HEK293 (cell line): ENCODE data around the gene LSMEM2.

Experiments used
- ATF2 ChIP-seq: fragments of 450-650 bp; formaldehyde crosslinking; IDR thresholded peaks from 2 replicates; pipeline ENCODE4 v1.5.1; 2016; ENCODE audit warnings: missing biosample characterization, missing genetic modification characterization, low read depth
- BCL6B ChIP-seq: fragments of 450-650 bp; formaldehyde crosslinking; IDR thresholded peaks from 2 replicates; pipeline ENCODE4 v1.5.1; 2017; ENCODE audit warnings: missing biosample characterization, missing genetic modification characterization
- IKZF3 ChIP-seq: fragments of 450-650 bp; IDR thresholded peaks from 2 replicates; pipeline ENCODE4 v1.5.0; 2018; ENCODE audit warnings: missing biosample characterization, mild to moderate bottlenecking, missing genetic modification characterization, moderate library complexity
- KLF1 ChIP-seq: fragments of 450-650 bp; formaldehyde crosslinking; IDR thresholded peaks from 2 replicates; pipeline ENCODE4 v1.5.1; 2016; ENCODE audit warnings: missing biosample characterization, missing genetic modification characterization
- KLF10 ChIP-seq: fragments of 450-650 bp; IDR thresholded peaks from 2 replicates; pipeline ENCODE4 v1.5.1; 2018; ENCODE audit warnings: missing biosample characterization, mild to moderate bottlenecking, missing genetic modification characterization
- MEIS1 ChIP-seq: sonication (generic); formaldehyde crosslinking; IDR thresholded peaks from 2 replicates; pipeline ENCODE4 v1.8.1; 2022; ENCODE audit warnings: missing genetic modification reagents, mild to moderate bottlenecking, borderline replicate concordance
- OVOL3 ChIP-seq: fragments of 450-650 bp; formaldehyde crosslinking; IDR thresholded peaks from 2 replicates; pipeline ENCODE4 v1.5.1; 2016; ENCODE audit warnings: missing biosample characterization, missing genetic modification characterization
- SP7 ChIP-seq: fragments of 450-650 bp; formaldehyde crosslinking; IDR thresholded peaks from 2 replicates; pipeline ENCODE4 v1.5.1; 2016; ENCODE audit warnings: missing biosample characterization, missing genetic modification characterization
- TCF7L2 ChIP-seq: IDR thresholded peaks from 2 replicates; pipeline ENCODE4 v1.6.1; 2011; ENCODE audit warnings: low read depth, mild to moderate bottlenecking, inconsistent platforms, low read length, moderate library complexity, borderline replicate concordance
- YY1 ChIP-seq: fragments of 450-650 bp; formaldehyde crosslinking; IDR thresholded peaks from 2 replicates; pipeline ENCODE4 v1.5.1; 2018; ENCODE audit warnings: missing biosample characterization, missing genetic modification characterization
- ZBTB11 ChIP-seq: fragments of 450-650 bp; formaldehyde crosslinking; conservative IDR thresholded peaks from 2 replicates; pipeline ENCODE4 v1.5.1; 2016; ENCODE audit warnings: low read depth, missing biosample characterization, missing genetic modification characterization
- ZBTB49 ChIP-seq: fragments of 450-650 bp; formaldehyde crosslinking; IDR thresholded peaks from 2 replicates; pipeline ENCODE4 v1.5.1; 2016; ENCODE audit warnings: missing biosample characterization, missing genetic modification characterization, low read depth
- ZFP37 ChIP-seq: fragments of 450-650 bp; formaldehyde crosslinking; IDR thresholded peaks from 2 replicates; pipeline ENCODE4 v1.5.1; 2016; ENCODE audit warnings: missing biosample characterization, missing genetic modification characterization
- ZFP69B ChIP-seq: fragments of 450-650 bp; formaldehyde crosslinking; IDR thresholded peaks from 2 replicates; pipeline ENCODE4 v1.5.1; 2016; ENCODE audit warnings: missing biosample characterization, missing genetic modification characterization
- ZNF10 ChIP-seq: fragments of 450-650 bp; formaldehyde crosslinking; IDR thresholded peaks from 2 replicates; pipeline ENCODE4 v1.5.1; 2017; ENCODE audit warnings: missing biosample characterization, missing genetic modification characterization
- ZNF121 ChIP-seq: fragments of 450-650 bp; formaldehyde crosslinking; IDR thresholded peaks from 2 replicates; pipeline ENCODE4 v1.5.1; 2016; ENCODE audit warnings: missing biosample characterization, missing genetic modification characterization
- ZNF16 ChIP-seq: fragments of 450-650 bp; formaldehyde crosslinking; IDR thresholded peaks from 2 replicates; pipeline ENCODE4 v1.5.1; 2016; ENCODE audit warnings: low read depth, missing biosample characterization, missing genetic modification characterization
- ZNF202 ChIP-seq: fragments of 450-650 bp; formaldehyde crosslinking; IDR thresholded peaks from 2 replicates; pipeline ENCODE4 v1.5.1; 2016; ENCODE audit warnings: missing biosample characterization, missing genetic modification characterization, borderline replicate concordance
- ZNF223 ChIP-seq: fragments of 450-650 bp; formaldehyde crosslinking; IDR thresholded peaks from 2 replicates; pipeline ENCODE4 v1.5.1; 2016; ENCODE audit warnings: missing biosample characterization, missing genetic modification characterization
- ZNF266 ChIP-seq: fragments of 450-650 bp; formaldehyde crosslinking; IDR thresholded peaks from 2 replicates; pipeline ENCODE4 v1.5.1; 2016; ENCODE audit warnings: missing biosample characterization, missing genetic modification characterization, low read depth
- ZNF311 ChIP-seq: fragments of 450-650 bp; formaldehyde crosslinking; IDR thresholded peaks from 2 replicates; pipeline ENCODE4 v1.5.1; 2017; ENCODE audit warnings: missing biosample characterization, missing genetic modification characterization, borderline replicate concordance
- ZNF354C ChIP-seq: fragments of 450-650 bp; formaldehyde crosslinking; IDR thresholded peaks from 2 replicates; pipeline ENCODE4 v1.5.1; 2016; ENCODE audit warnings: missing biosample characterization, missing genetic modification characterization, low read depth, borderline replicate concordance
- ZNF423 ChIP-seq: fragments of 450-650 bp; formaldehyde crosslinking; IDR thresholded peaks from 2 replicates; pipeline ENCODE4 v1.5.1; 2016; ENCODE audit warnings: missing biosample characterization, missing genetic modification characterization
- ZNF501 ChIP-seq: fragments of 450-650 bp; formaldehyde crosslinking; IDR thresholded peaks from 2 replicates; pipeline ENCODE4 v1.5.1; 2016; ENCODE audit warnings: missing biosample characterization, missing genetic modification characterization
- ZNF510 ChIP-seq: fragments of 450-650 bp; formaldehyde crosslinking; IDR thresholded peaks from 2 replicates; pipeline ENCODE4 v1.5.1; 2018; ENCODE audit warnings: mild to moderate bottlenecking, missing genetic modification characterization, missing biosample characterization; ENCODE audit not compliant: insufficient replicate concordance
- ZNF521 ChIP-seq: fragments of 450-650 bp; formaldehyde crosslinking; IDR thresholded peaks from 2 replicates; pipeline ENCODE4 v1.5.1; 2017; ENCODE audit warnings: missing biosample characterization, mild to moderate bottlenecking, missing genetic modification characterization
- ZNF529 ChIP-seq: fragments of 450-650 bp; formaldehyde crosslinking; IDR thresholded peaks from 2 replicates; pipeline ENCODE4 v1.5.1; 2017; ENCODE audit warnings: missing genetic modification characterization, missing biosample characterization; ENCODE audit not compliant: insufficient replicate concordance
- ZNF549 ChIP-seq: fragments of 450-650 bp; IDR thresholded peaks from 2 replicates; pipeline ENCODE4 v1.5.1; 2018; ENCODE audit warnings: missing biosample characterization, missing genetic modification characterization, mild to moderate bottlenecking, inconsistent platforms, moderate library complexity
- ZNF571 ChIP-seq: fragments of 450-650 bp; formaldehyde crosslinking; IDR thresholded peaks from 2 replicates; pipeline ENCODE4 v1.5.0; 2017; ENCODE audit warnings: missing biosample characterization, missing genetic modification characterization
- ZNF639 ChIP-seq: fragments of 450-650 bp; formaldehyde crosslinking; IDR thresholded peaks from 2 replicates; pipeline ENCODE4 v1.5.1; 2016; ENCODE audit warnings: missing biosample characterization, missing genetic modification characterization
- ZNF654 ChIP-seq: fragments of 450-650 bp; formaldehyde crosslinking; IDR thresholded peaks from 2 replicates; pipeline ENCODE4 v1.5.1; 2016; ENCODE audit warnings: low read depth, missing biosample characterization, missing genetic modification characterization
- ZNF777 ChIP-seq: fragments of 450-650 bp; formaldehyde crosslinking; IDR thresholded peaks from 2 replicates; pipeline ENCODE4 v1.5.1; 2017; ENCODE audit warnings: missing biosample characterization, missing genetic modification characterization, borderline replicate concordance

Gene LSMEM2

GRCh38 chr3:50264383-50264963, 14.4 kb upstream of the LSMEM2 start (continued):
- no peak for TF ChIP-seq ZBTB49
- TF ChIP-seq ZNF501 = no peak
- TF ChIP-seq ZNF639 (tag by site-specific recombination) = no peak
- no peak for TF ChIP-seq ZNF571 (tag by site-specific recombination)
- no peak for TF ChIP-seq ZNF654 (tag by site-specific recombination)
- TF ChIP-seq ZNF266 (tag by site-specific recombination) = no peak
- no peak for TF ChIP-seq ZNF202 (tag by site-specific recombination)
- TF ChIP-seq YY1 (tag by site-specific recombination) = no peak
- peak; percentile 83 for TF ChIP-seq KLF1 (tag by site-specific recombination)
- TF ChIP-seq ZNF311 = no peak
- TF ChIP-seq KLF10 (tag by site-specific recombination) = peak; percentile 78
- no peak for TF ChIP-seq ATF2 (tag by site-specific recombination)
- no peak for TF ChIP-seq TCF7L2
- peak; percentile 60 for TF ChIP-seq SP7 (tag by site-specific recombination)
- no peak for TF ChIP-seq ZNF354C (tag by site-specific recombination)
- TF ChIP-seq ZNF549 (tag by site-specific recombination) = no peak
- no peak for TF ChIP-seq ZNF510 (tag by site-specific recombination)
- TF ChIP-seq ZNF777 (tag by site-specific recombination) = no peak
- TF ChIP-seq ZFP37 = no peak
- TF ChIP-seq MEIS1 (CRISPR knock-in tag) = no peak
- peak; percentile 86 for TF ChIP-seq IKZF3 (tag by site-specific recombination)
- no peak for TF ChIP-seq ZNF521 (tag by site-specific recombination)
- TF ChIP-seq ZNF529 = no peak
- TF ChIP-seq ZFP69B = no peak
- TF ChIP-seq ZNF223 = no peak
- TF ChIP-seq ZNF423 (tag by site-specific recombination) = no peak
- no peak for TF ChIP-seq OVOL3
- TF ChIP-seq ZBTB11 = no peak
- TF ChIP-seq BCL6B = no peak
- no peak for TF ChIP-seq ZNF121 (tag by site-specific recombination)
- no peak for TF ChIP-seq ZNF10
- no peak for TF ChIP-seq ZNF16
